GM18951 (cell line): ENCODE results near the gene RALGAPA2.

Experiments
- POLR2A ChIP-seq: IDR thresholded peaks from 4 replicates; pipeline ENCODE4 v1.6.1; 2011; ENCODE audit warnings: mild to moderate bottlenecking; ENCODE audit not compliant: insufficient read length, insufficient read depth; ENCODE audit errors: extremely low read depth
- in situ Hi-C: fragments of 300-500 bp; cut with MboI; formaldehyde crosslinking; loops from one replicate; pipeline ENCODE4 v1.12.0; 2022; ENCODE audit warnings: low sequenced_read_pairs, mixed read lengths, inconsistent platforms; ENCODE audit not compliant: unreplicated experiment

Gene RALGAPA2

GRCh38 chr20:20427227-20427864, 285.1 kb downstream of the RALGAPA2 start:
- in situ Hi-C loops: no loop called here
- TF ChIP-seq POLR2A: no peak

GRCh38 chr20:20426655-20426907, 285.9 kb downstream of the RALGAPA2 start:
- in situ Hi-C loops: no loop called here
- TF ChIP-seq POLR2A: no peak

- in situ Hi-C loops: no loop called here
- no peak for TF ChIP-seq POLR2A
Measured at GRCh38 chr20:20425823-20426654, 286.4 kb downstream of the RALGAPA2 start.

GRCh38 chr20:20423117-20423516, 289.3 kb downstream of the RALGAPA2 start:
- in situ Hi-C loops: no loop called here
- no peak for TF ChIP-seq POLR2A

- in situ Hi-C loops: no loop called here
- TF ChIP-seq POLR2A: no peak
Measured at GRCh38 chr20:20417876-20418676, 294.4 kb downstream of the RALGAPA2 start.

GRCh38 chr20:20415321-20415720, 297.1 kb downstream of the RALGAPA2 start:
- in situ Hi-C loops: no loop called here
- TF ChIP-seq POLR2A: no peak

- TF ChIP-seq POLR2A: no peak
- in situ Hi-C loops: no loop called here
Measured at GRCh38 chr20:20414640-20415220, 297.7 kb downstream of the RALGAPA2 start.

GRCh38 chr20:20413810-20414281, 298.6 kb downstream of the RALGAPA2 start:
- in situ Hi-C loops: no loop called here
- TF ChIP-seq POLR2A: no peak

GRCh38 chr20:20412750-20413149, 299.7 kb downstream of the RALGAPA2 start:
- in situ Hi-C loops: no loop called here
- TF ChIP-seq POLR2A: no peak

GRCh38 chr20:20411836-20412235, 300.6 kb downstream of the RALGAPA2 start:
- TF ChIP-seq POLR2A: no peak
- in situ Hi-C loops: no loop called here

- in situ Hi-C loops: no loop called here
- no peak for TF ChIP-seq POLR2A
Measured at GRCh38 chr20:20411402-20411801, 301.0 kb downstream of the RALGAPA2 start.

- in situ Hi-C loops: no loop called here
Measured at GRCh38 chr20:20410678-20411077, 301.8 kb downstream of the RALGAPA2 start.

GRCh38 chr20:20409331-20409730, 303.1 kb downstream of the RALGAPA2 start:
- no peak for TF ChIP-seq POLR2A
- in situ Hi-C loops: no loop called here

More at GRCh38 chr20:20410678-20411077, 301.8 kb downstream of the RALGAPA2 start:
- no peak for TF ChIP-seq POLR2A
